ENCODE results near the gene TMEM86B.

Gene TMEM86B

GRCh38 chr19:55256562-55257460 lies 28.2 kb upstream of the TMEM86B start:
- H3K4me3 ChIP-seq (ENCODE audit: low read depth, low read length): peak overlapping the region; percentile 99
- no peak for TF ChIP-seq CTCF (IDR thresholded peaks at IDR 0.05; ENCODE audit: borderline replicate concordance, insufficient read depth, low read depth, low read length)

GRCh38 chr19:55255618-55256423 lies 27.3 kb upstream of the TMEM86B start:
- peak overlapping the region; percentile 99 for H3K4me3 ChIP-seq (ENCODE audit: low read depth, low read length)
- no peak for TF ChIP-seq CTCF (IDR thresholded peaks at IDR 0.05; ENCODE audit: borderline replicate concordance, insufficient read depth, low read depth, low read length)

GRCh38 chr19:55254625-55254977 lies 26.0 kb upstream of the TMEM86B start:
- peak overlapping the region; percentile 99 for H3K4me3 ChIP-seq (ENCODE audit: low read depth, low read length)
- TF ChIP-seq CTCF (IDR thresholded peaks at IDR 0.05; ENCODE audit: borderline replicate concordance, insufficient read depth, low read depth, low read length): no peak

GRCh38 chr19:55253842-55254624 lies 25.5 kb upstream of the TMEM86B start:
- H3K4me3 ChIP-seq (ENCODE audit: low read depth, low read length): peak overlapping the region; percentile 99
- TF ChIP-seq CTCF (IDR thresholded peaks at IDR 0.05; ENCODE audit: borderline replicate concordance, insufficient read depth, low read depth, low read length): no peak

GRCh38 chr19:55252760-55253663 lies 24.4 kb upstream of the TMEM86B start:
- H3K4me3 ChIP-seq (ENCODE audit: low read depth, low read length): peak overlapping the region; percentile 99
- no peak for TF ChIP-seq CTCF (IDR thresholded peaks at IDR 0.05; ENCODE audit: borderline replicate concordance, insufficient read depth, low read depth, low read length)

Data from GM12875 (cell line).